HG02885 (cell line): ENCODE measurements around the gene ITM2B.
"Not testable (repeated sequence)": the region's sequence is repeated elsewhere in the genome, so short reads cannot be mapped to it uniquely, and the experiment has no call there.

Experiments used
- ATAC-seq: cut with Tn5 transposase; IDR thresholded peaks from one replicate; pipeline ENCODE4 v1.9.1; 2021; ENCODE audit warnings: mild to moderate bottlenecking; ENCODE audit not compliant: unreplicated experiment, poor library complexity

Gene ITM2B

GRCh38 chr13:48222358-48223301, 10.4 kb upstream of the ITM2B start:
- no peak for ATAC-seq

GRCh38 chr13:48224701-48225100, 8.3 kb upstream of the ITM2B start:
- no peak for ATAC-seq

- ATAC-seq: no peak
These were observed 2.5 kb upstream of the ITM2B start for GRCh38 chr13:48230541-48230940.

GRCh38 chr13:48231080-48231479, 1.9 kb upstream of the ITM2B start:
- no peak for ATAC-seq

- no peak for ATAC-seq
These were observed 1.1 kb upstream of the ITM2B start for GRCh38 chr13:48231933-48232332.

- ATAC-seq: peak; percentile 18
These were observed 473 bp upstream of the ITM2B start for GRCh38 chr13:48232420-48233045.

GRCh38 chr13:48233889-48234488, 983 bp downstream of the ITM2B start:
- no peak for ATAC-seq

GRCh38 chr13:48234566-48235340, 1.7 kb downstream of the ITM2B start:
- ATAC-seq: peak; percentile 50

GRCh38 chr13:48235341-48236135, 2.5 kb downstream of the ITM2B start:
- ATAC-seq: no peak

GRCh38 chr13:48236528-48237353, 3.7 kb downstream of the ITM2B start:
- ATAC-seq: no peak

- ATAC-seq: not testable (repeated sequence)
These were observed 6.4 kb downstream of the ITM2B start for GRCh38 chr13:48239369-48239768.

GRCh38 chr13:48241651-48242050, 8.6 kb downstream of the ITM2B start:
- no peak for ATAC-seq

- no peak for ATAC-seq
These were observed 9.7 kb downstream of the ITM2B start for GRCh38 chr13:48242677-48243076.

- no peak for ATAC-seq
These were observed 11.2 kb downstream of the ITM2B start for GRCh38 chr13:48244159-48244558.

- no peak for ATAC-seq
These were observed 13.1 kb downstream of the ITM2B start for GRCh38 chr13:48246102-48246501.

GRCh38 chr13:48249018-48249417, 16.0 kb downstream of the ITM2B start:
- no peak for ATAC-seq

- ATAC-seq: no peak
These were observed 18.6 kb downstream of the ITM2B start for GRCh38 chr13:48251611-48252081.

- no peak for ATAC-seq
These were observed 19.2 kb downstream of the ITM2B start for GRCh38 chr13:48252176-48252575.

- no peak for ATAC-seq
These were observed 20.8 kb downstream of the ITM2B start for GRCh38 chr13:48253849-48254248.
